Measurements from ENCODE around the gene WDR49. TPM values are rescaled to one million over a fixed set of nuclear protein-coding genes. Genes with fewer than 3 reads are reported as not detected.

The WDR49 gene
- total and polyA plus RNA-seq, 10 of the 15 experiments (the other 5 are each of a cell fraction or from before 2014, with no cell fraction given): 0.05 to 0.15 TPM; not detected in 8

GRCh38 chr3:167480748-167481147, 173.0 kb downstream of the WDR49 start:
- no peaks in the 10 kb centered on the region for H3K36me3 ChIP-seq (ENCODE audit: control insufficient read depth in 2 of 2, insufficient read depth in 2 of 2, low read length in 1 of 2)
- H3K9ac ChIP-seq (ENCODE audit: control insufficient read depth, insufficient read depth, low read length): no peak overlapping the region
- H3K27ac ChIP-seq (ENCODE audit: control insufficient read depth, insufficient read depth): no peak overlapping the region
- ATAC-seq: no peak
- H3K9me3 ChIP-seq (replicated peaks; ENCODE audit: control insufficient read depth, insufficient read depth, low read length): no peaks in the 10 kb centered on the region
- DNase-seq (ENCODE audit: low read depth, low spot score): no peak
- no peak for FAIRE-seq
- TF ChIP-seq TAF1 (IDR thresholded peaks at IDR 0.05; ENCODE audit: borderline replicate concordance, low read depth, low read length): no peak
- TF ChIP-seq, protein P1, sequence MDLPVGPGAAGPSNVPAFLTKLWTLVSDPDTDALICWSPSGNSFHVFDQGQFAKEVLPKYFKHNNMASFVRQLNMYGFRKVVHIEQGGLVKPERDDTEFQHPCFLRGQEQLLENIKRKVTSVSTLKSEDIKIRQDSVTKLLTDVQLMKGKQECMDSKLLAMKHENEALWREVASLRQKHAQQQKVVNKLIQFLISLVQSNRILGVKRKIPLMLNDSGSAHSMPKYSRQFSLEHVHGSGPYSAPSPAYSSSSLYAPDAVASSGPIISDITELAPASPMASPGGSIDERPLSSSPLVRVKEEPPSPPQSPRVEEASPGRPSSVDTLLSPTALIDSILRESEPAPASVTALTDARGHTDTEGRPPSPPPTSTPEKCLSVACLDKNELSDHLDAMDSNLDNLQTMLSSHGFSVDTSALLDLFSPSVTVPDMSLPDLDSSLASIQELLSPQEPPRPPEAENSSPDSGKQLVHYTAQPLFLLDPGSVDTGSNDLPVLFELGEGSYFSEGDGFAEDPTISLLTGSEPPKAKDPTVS (IDR thresholded peaks at IDR 0.05; ENCODE audit: low read depth, low read length): no peak
- no peak for TF ChIP-seq EP300 (IDR thresholded peaks at IDR 0.05; ENCODE audit: borderline replicate concordance in 1 of 2, control insufficient read depth in 1 of 2, low read depth in 2 of 2, low read length in 2 of 2)
- no peak for TF ChIP-seq TBL1XR1 (IDR thresholded peaks at IDR 0.05; ENCODE audit: low read depth, low read length)
- TF ChIP-seq CREM (IDR thresholded peaks at IDR 0.05; ENCODE audit: low read depth): no peak
- TF ChIP-seq CBFB (IDR thresholded peaks at IDR 0.05; ENCODE audit: low read depth): no peak
- TF ChIP-seq YY1 (IDR thresholded peaks at IDR 0.05; ENCODE audit: low read depth, low read length): no peak
- no peak for TF ChIP-seq ASH2L (IDR thresholded peaks at IDR 0.05; ENCODE audit: borderline replicate concordance, low read depth)
- TF ChIP-seq ZNF217 (IDR thresholded peaks at IDR 0.05): no peak
- TF ChIP-seq, protein P2, sequence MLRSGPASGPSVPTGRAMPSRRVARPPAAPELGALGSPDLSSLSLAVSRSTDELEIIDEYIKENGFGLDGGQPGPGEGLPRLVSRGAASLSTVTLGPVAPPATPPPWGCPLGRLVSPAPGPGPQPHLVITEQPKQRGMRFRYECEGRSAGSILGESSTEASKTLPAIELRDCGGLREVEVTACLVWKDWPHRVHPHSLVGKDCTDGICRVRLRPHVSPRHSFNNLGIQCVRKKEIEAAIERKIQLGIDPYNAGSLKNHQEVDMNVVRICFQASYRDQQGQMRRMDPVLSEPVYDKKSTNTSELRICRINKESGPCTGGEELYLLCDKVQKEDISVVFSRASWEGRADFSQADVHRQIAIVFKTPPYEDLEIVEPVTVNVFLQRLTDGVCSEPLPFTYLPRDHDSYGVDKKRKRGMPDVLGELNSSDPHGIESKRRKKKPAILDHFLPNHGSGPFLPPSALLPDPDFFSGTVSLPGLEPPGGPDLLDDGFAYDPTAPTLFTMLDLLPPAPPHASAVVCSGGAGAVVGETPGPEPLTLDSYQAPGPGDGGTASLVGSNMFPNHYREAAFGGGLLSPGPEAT (IDR thresholded peaks at IDR 0.05; ENCODE audit: low read depth): no peak
- TF ChIP-seq, protein P3, sequence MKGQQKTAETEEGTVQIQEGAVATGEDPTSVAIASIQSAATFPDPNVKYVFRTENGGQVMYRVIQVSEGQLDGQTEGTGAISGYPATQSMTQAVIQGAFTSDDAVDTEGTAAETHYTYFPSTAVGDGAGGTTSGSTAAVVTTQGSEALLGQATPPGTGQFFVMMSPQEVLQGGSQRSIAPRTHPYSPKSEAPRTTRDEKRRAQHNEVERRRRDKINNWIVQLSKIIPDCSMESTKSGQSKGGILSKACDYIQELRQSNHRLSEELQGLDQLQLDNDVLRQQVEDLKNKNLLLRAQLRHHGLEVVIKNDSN (IDR thresholded peaks at IDR 0.05; ENCODE audit: borderline replicate concordance, extremely low read length, insufficient read depth, low read depth, low read length): no peak
- no peak for TF ChIP-seq SPI1 (IDR thresholded peaks at IDR 0.05; ENCODE audit: borderline replicate concordance, insufficient read depth, low read depth, low read length)
- TF ChIP-seq SMAD5 (IDR thresholded peaks at IDR 0.05; ENCODE audit: low read depth): no peak
- TF ChIP-seq CREB1 (IDR thresholded peaks at IDR 0.05; ENCODE audit: low read depth): no peak
- TF ChIP-seq BRCA1 (IDR thresholded peaks at IDR 0.05; ENCODE audit: low read depth, low read length): no peak
- TF ChIP-seq SREBF1 (IDR thresholded peaks at IDR 0.05; ENCODE audit: low read length): no peak
- no peak for TF ChIP-seq SP1 (IDR thresholded peaks at IDR 0.05; ENCODE audit: low read depth, low read length)
- POLR2A ChIA-PET: interaction anchor here (0.7 kb wide), 1 partner anchor 395 kb away, joined by 8 read pairs; no protein-coding TSS in a partner anchor
- SMC1A ChIA-PET (ENCODE audit: uncharacterized antibody, unreplicated experiment): no interaction called here
- 28% methylated on average over 2 of the region's 2 CpGs for WGBS (ENCODE audit: insufficient coverage, insufficient replicate concordance, low lambda C conversion rate, missing lambda C conversion rate)
- no TSS peak for BruUV-seq (replicated peaks)
- no peak overlapping the region for H3K4me2 ChIP-seq (ENCODE audit: control insufficient read depth, insufficient read depth)
- CTCF ChIA-PET: no interaction called here
- no peaks in the 10 kb centered on the region for H4K20me1 ChIP-seq (ENCODE audit: control insufficient read depth, insufficient read depth)
- no peaks in the 10 kb centered on the region for H3K4me1 ChIP-seq (ENCODE audit: control insufficient read depth, insufficient read depth, low read length)
- no peaks in the 10 kb centered on the region for H3K27me3 ChIP-seq (replicated peaks in 1 of 2; ENCODE audit: control insufficient read depth in 2 of 2, insufficient read depth in 2 of 2, low read length in 1 of 2)
- no peak overlapping the region for H2AFZ ChIP-seq (ENCODE audit: control insufficient read depth, low read depth, low read length)
- in situ Hi-C loops (cut with MboI) (no loop called here), intact Hi-C loops (cut with micrococcal nuclease; ENCODE audit: unreplicated experiment) (no loop called here)
- RAD21 ChIA-PET (ENCODE audit: unreplicated experiment): no interaction called here
- H3K79me2 ChIP-seq (ENCODE audit: control insufficient read depth, insufficient read depth, low read length): no peaks in the 10 kb centered on the region
- H3K4me3 ChIP-seq: no peak overlapping the region
